ENCODE data around the gene CDK15. TPM values are rescaled to one million over a fixed set of nuclear protein-coding genes. Genes with fewer than 3 reads are reported as not detected.

CDK15 gene
- polyA plus RNA-seq, 1 experiment = 18.6 TPM

DNA sequence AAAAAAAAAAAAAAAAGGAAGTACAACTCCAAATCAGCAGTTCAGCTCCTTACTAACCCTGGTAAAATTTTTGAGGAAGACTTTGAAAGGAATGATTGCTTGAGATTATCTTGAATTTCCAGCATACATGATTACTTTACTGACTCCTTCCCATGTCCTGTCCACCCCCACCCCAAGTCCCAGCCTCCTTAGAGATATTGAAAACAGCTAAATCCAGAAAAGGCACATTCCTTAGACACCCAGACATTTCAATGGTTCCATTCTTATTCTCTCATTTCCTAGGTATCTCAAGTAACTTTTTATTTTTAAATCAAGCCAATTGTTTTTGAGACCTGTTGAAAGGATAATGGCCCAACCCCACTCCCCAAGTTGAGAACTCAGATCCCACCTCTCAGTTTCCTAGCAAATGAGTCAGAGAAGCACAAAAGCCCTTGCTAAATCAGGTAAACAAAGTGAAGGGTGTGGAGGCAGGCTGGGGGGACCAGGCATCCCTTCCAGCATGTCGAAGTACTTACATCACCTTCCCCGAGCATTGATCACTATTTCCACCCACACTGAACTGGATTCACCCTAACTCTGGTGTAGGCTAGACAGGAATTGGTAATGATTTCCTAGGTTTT is 131.9 kb downstream of the CDK15 start:
- TF ChIP-seq, protein P1, sequence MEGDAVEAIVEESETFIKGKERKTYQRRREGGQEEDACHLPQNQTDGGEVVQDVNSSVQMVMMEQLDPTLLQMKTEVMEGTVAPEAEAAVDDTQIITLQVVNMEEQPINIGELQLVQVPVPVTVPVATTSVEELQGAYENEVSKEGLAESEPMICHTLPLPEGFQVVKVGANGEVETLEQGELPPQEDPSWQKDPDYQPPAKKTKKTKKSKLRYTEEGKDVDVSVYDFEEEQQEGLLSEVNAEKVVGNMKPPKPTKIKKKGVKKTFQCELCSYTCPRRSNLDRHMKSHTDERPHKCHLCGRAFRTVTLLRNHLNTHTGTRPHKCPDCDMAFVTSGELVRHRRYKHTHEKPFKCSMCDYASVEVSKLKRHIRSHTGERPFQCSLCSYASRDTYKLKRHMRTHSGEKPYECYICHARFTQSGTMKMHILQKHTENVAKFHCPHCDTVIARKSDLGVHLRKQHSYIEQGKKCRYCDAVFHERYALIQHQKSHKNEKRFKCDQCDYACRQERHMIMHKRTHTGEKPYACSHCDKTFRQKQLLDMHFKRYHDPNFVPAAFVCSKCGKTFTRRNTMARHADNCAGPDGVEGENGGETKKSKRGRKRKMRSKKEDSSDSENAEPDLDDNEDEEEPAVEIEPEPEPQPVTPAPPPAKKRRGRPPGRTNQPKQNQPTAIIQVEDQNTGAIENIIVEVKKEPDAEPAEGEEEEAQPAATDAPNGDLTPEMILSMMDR (IDR thresholded peaks at IDR 0.05; ENCODE audit: low read depth, low read length) = no peak
- no peak overlapping the region for H3K27ac ChIP-seq (ENCODE audit: low read depth, low read length)
- DNase-seq (ENCODE audit: low read depth, low spot score) = peak; percentile 15
- peaks cover 3% of the 10 kb centered on the region; the same call in 1 of the 2 replicates for H3K9me3 ChIP-seq (ENCODE audit: control insufficient read depth, insufficient read depth, low read length)
- POLR2A ChIA-PET = no interaction called here
- CTCF ChIA-PET = interaction anchor here (0.6 kb wide), 1 partner anchor 1012 kb away, joined by 4 read pairs; no protein-coding TSS in a partner anchor
- H3K27me3 ChIP-seq (ENCODE audit: control insufficient read depth, insufficient read depth, low read length) = no peaks in the 10 kb centered on the region
- H3K4me3 ChIP-seq (ENCODE audit: low read depth, low read length) = no peak overlapping the region

DNA sequence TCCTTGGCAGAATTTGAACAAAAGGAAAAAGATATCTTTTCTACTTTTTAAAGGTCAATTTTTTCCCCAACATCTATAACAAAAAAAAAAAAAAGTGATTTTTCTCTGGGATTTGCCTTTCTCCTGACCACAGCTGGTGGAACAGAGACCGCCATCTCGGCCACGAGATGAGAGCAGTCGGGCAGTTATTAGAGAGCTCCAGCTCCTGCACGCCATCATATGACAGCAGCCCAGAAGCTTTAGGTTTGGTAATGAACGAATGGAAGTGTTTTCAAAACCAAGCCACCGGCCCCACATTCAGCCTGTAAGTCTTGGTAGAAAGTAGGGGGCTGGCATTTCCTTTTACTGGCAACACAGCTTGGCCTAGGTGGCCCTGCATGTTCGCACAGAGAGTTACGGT is 132.4 kb downstream of the CDK15 start:
- POLR2A ChIA-PET = interaction anchor here (0.5 kb wide), 1 partner anchor 1365 kb away, joined by 4 read pairs; no protein-coding TSS in a partner anchor
- CTCF ChIA-PET = interaction anchor here (0.6 kb wide), 1 partner anchor 1012 kb away, joined by 4 read pairs; no protein-coding TSS in a partner anchor
- TF ChIP-seq, protein P1 (IDR thresholded peaks at IDR 0.05; ENCODE audit: low read depth, low read length) = no peak

DNA sequence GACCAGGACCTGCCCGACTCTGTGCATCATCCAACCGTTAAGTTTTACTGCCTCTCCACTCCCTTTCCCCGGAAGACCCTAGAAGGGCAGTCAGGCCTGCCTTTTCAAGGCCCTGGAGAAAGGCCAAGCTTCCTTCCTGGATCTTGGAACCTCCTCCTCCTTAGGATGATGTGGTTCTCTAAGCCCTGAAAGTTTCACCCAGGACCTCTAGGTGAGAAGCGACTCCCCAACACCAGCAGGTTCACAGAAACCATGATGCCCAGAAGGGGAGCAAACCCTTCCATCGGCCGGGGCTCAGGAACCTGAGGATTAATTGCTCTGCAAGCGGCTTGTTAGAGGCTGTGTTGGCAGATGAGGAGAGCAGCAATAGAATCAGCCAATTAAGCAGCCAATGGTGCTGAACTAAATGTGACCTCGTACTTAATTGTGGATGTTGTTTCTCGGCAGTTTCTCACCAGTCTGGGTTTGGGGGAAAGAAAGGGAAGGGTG is 133.2 kb downstream of the CDK15 start:
- ChIA-PET POLR2A (interaction anchor here (0.5 kb wide), 1 partner anchor 1364 kb away, joined by 4 read pairs; no protein-coding TSS in a partner anchor), CTCF (no interaction called here)
- H3K9me3 ChIP-seq (ENCODE audit: control insufficient read depth, insufficient read depth, low read length) = peaks cover 3% of the 10 kb centered on the region; the same call in 1 of the 2 replicates
- H3K4me3 ChIP-seq (ENCODE audit: low read depth, low read length) = no peak overlapping the region
- no peaks in the 10 kb centered on the region for H3K27me3 ChIP-seq (ENCODE audit: control insufficient read depth, insufficient read depth, low read length)
- DNase-seq (ENCODE audit: low read depth, low spot score) = no peak
- H3K27ac ChIP-seq (ENCODE audit: low read depth, low read length) = no peak overlapping the region
- TF ChIP-seq, protein P1 (IDR thresholded peaks at IDR 0.05; ENCODE audit: low read depth, low read length) = no peak

More for the DNA sequence above, 132.4 kb downstream of the CDK15 start:
- no peak for DNase-seq (ENCODE audit: low read depth, low spot score)
- Histone ChIP-seq H3K9me3 (ENCODE audit: control insufficient read depth, insufficient read depth, low read length) (peaks cover 3% of the 10 kb centered on the region; the same call in 1 of the 2 replicates), H3K27ac (ENCODE audit: low read depth, low read length) (no peak overlapping the region), H3K27me3 (ENCODE audit: control insufficient read depth, insufficient read depth, low read length) (no peaks in the 10 kb centered on the region), H3K4me3 (ENCODE audit: low read depth, low read length) (no peak overlapping the region)

DNA sequence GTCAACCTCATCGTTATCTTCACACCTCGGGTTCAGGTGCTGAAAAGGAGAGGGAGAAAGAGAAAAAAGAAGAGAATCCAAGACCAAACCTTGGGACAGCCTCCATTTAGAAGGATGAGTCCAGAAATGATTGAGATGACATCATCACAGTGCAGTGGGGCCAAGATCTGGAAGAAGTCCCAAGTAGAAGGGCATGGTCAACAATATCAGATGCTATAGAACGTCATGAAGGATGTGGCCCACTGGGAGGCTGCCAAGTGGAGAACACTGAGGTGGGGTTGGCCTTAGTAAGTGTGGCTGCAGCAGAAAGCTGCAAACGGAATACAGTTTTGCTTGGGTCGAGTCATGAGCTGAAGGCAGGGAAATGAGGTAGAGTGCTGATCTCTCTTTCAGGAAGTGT is 136.2 kb downstream of the CDK15 start:
- DNase-seq (ENCODE audit: low read depth, low spot score) = no peak
- TF ChIP-seq, protein P1 (IDR thresholded peaks at IDR 0.05; ENCODE audit: low read depth, low read length) = no peak
- no peak overlapping the region for H3K4me3 ChIP-seq (ENCODE audit: low read depth, low read length)
- no peak overlapping the region for H3K27ac ChIP-seq (ENCODE audit: low read depth, low read length)
- H3K9me3 ChIP-seq (ENCODE audit: control insufficient read depth, insufficient read depth, low read length) = no peaks in the 10 kb centered on the region
- ChIA-PET POLR2A (no interaction called here), CTCF (interaction anchor here (0.7 kb wide), 1 partner anchor 16 kb away, joined by 3 read pairs; no protein-coding TSS in a partner anchor)
- H3K27me3 ChIP-seq (ENCODE audit: control insufficient read depth, insufficient read depth, low read length) = no peaks in the 10 kb centered on the region

Small RNA genes lying within 50 kb of the gene (small RNA-seq; reads per million reads assigned to genes)
- gene RF00019 (ENCODE audit: insufficient read length, low read depth) (not detected), gene RNU6-440P (ENCODE audit: insufficient read length, low read depth) (not detected), gene UBE2V1P11 (ENCODE audit: insufficient read length, low read depth) (not detected)

Other genes with a start within 250 kb of the CDK15 start
- gene TMEM237, start 163.0 kb upstream of the CDK15 start, polyA plus RNA-seq (2011; rRNA removed) = 45.0 and 51.5 TPM in 2 replicates
- 8.6 and 9.1 TPM in 2 replicates for gene MPP4, start 107.9 kb upstream of the CDK15 start, polyA plus RNA-seq (2011; rRNA removed)
- gene ALS2, start 25.6 kb upstream of the CDK15 start, polyA plus RNA-seq (2011; rRNA removed) = 21.9 and 23.5 TPM in 2 replicates
- 40.6 and 42.9 TPM in 2 replicates for gene FZD7, start 227.3 kb downstream of the CDK15 start, polyA plus RNA-seq (2011; rRNA removed)